Measurements from ENCODE around the gene ORM2.

- TF ChIP-seq CTCF (IDR thresholded peaks at IDR 0.05) (no peak), POLR2A (IDR thresholded peaks at IDR 0.05) (no peak)
Observed at GRCh38 chr9:114289571-114290481, 39.8 kb upstream of the ORM2 start.

Data from Peyer's patch (tissue), 4 donors.